GM12878 (cell line): ENCODE measurements around the gene MAST2. TPM values are rescaled to one million over a fixed set of nuclear protein-coding genes. Genes with fewer than 3 reads are reported as not detected.

Source experiments
- BCL11A ChIP-seq: IDR thresholded peaks from 2 replicates; pipeline ENCODE4 v1.6.1; 2011; ENCODE audit warnings: low read depth, low read length
- CHD4 ChIP-seq: fragments of 200-600 bp; sonication (generic); IDR thresholded peaks from 2 replicates; pipeline ENCODE4 v1.6.1; 2016; ENCODE audit warnings: mild to moderate bottlenecking
- CREM ChIP-seq: IDR thresholded peaks from 2 replicates; pipeline ENCODE4 v1.6.1; 2014; ENCODE audit warnings: antibody characterized with exemption, low read depth
- MXI1 ChIP-seq: fragments of 150-350 bp; IDR thresholded peaks from 2 replicates; pipeline ENCODE4 v1.6.1; 2011; ENCODE audit warnings: low read depth, mild to moderate bottlenecking, inconsistent platforms, low read length, improper control_type of control experiment
- NKRF ChIP-seq: fragments of 450-650 bp; conservative IDR thresholded peaks from 2 replicates; pipeline ENCODE4 v1.6.1; 2017; ENCODE audit warnings: mild to moderate bottlenecking, moderate library complexity
- polyA plus RNA-seq, 11 experiments: library from polyadenylated mRNA; depleted of rRNA in 4 of 11; unstranded in 6 of 11; stranded (reverse) in 5 of 11; fragments of >200 nt; fragmentation: Nextera tagmentation in 4 of 11; fragmentation: Illumina TruSeq in 1 of 11; extraction: Ambion mirVana in 4 of 11; extraction: Trizol in 1 of 11; gene quantifications; 1 replicate in 1 of 11; 2 replicates in 10 of 11; pipeline versions ENCODE4 v1.2.1 to v1.2.3, GENCODE V29; 2011 to 2016; ENCODE audit warnings: inconsistent platforms in 2 of 11, missing spikeins in 2 of 11, low read depth in 1 of 11
- total RNA-seq, 4 experiments: library from RNA; depleted of rRNA in 3 of 4; stranded (reverse); fragments of >200 nt in 3 of 4; fragmentation: Illumina TruSeq in 1 of 4; extraction: Trizol in 1 of 4; gene quantifications; 2 replicates each; pipeline versions ENCODE4 v1.2.1 to v1.2.3, GENCODE V29; 2013 to 2021
- TF ChIP-seq, protein P1 (sequence below): fragments of 150-350 bp; IDR thresholded peaks from 2 replicates; pipeline ENCODE4 v1.6.1; 2016; ENCODE audit warnings: low read depth, low read length
- TF ChIP-seq, protein P2 (sequence below): fragments of 450-650 bp; formaldehyde crosslinking; IDR thresholded peaks from 2 replicates; pipeline ENCODE4 v1.4.0; 2022; ENCODE audit warnings: mild to moderate bottlenecking, moderate library complexity
- TF ChIP-seq, protein P3 (sequence below): fragments of 450-650 bp; IDR thresholded peaks from 2 replicates; pipeline ENCODE4 v1.6.1; 2017; ENCODE audit warnings: mild to moderate bottlenecking, low read depth, inconsistent platforms; ENCODE audit not compliant: poor library complexity, severe bottlenecking

Gene MAST2
- total and polyA plus RNA-seq, 10 of the 15 experiments (the other 5 are each of a cell fraction or from before 2014, with no cell fraction given) = 1.0 to 28.7 (median 13.8) TPM

GRCh38 chr1:46068525-46068924 lies 265.1 kb downstream of the MAST2 start (continued):
- TF ChIP-seq NKRF = no peak
- no peak for TF ChIP-seq MXI1
- no peak for TF ChIP-seq CREM
- TF ChIP-seq, protein P1, sequence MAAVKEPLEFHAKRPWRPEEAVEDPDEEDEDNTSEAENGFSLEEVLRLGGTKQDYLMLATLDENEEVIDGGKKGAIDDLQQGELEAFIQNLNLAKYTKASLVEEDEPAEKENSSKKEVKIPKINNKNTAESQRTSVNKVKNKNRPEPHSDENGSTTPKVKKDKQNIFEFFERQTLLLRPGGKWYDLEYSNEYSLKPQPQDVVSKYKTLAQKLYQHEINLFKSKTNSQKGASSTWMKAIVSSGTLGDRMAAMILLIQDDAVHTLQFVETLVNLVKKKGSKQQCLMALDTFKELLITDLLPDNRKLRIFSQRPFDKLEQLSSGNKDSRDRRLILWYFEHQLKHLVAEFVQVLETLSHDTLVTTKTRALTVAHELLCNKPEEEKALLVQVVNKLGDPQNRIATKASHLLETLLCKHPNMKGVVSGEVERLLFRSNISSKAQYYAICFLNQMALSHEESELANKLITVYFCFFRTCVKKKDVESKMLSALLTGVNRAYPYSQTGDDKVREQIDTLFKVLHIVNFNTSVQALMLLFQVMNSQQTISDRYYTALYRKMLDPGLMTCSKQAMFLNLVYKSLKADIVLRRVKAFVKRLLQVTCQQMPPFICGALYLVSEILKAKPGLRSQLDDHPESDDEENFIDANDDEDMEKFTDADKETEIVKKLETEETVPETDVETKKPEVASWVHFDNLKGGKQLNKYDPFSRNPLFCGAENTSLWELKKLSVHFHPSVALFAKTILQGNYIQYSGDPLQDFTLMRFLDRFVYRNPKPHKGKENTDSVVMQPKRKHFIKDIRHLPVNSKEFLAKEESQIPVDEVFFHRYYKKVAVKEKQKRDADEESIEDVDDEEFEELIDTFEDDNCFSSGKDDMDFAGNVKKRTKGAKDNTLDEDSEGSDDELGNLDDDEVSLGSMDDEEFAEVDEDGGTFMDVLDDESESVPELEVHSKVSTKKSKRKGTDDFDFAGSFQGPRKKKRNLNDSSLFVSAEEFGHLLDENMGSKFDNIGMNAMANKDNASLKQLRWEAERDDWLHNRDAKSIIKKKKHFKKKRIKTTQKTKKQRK = no peak
- no peak for TF ChIP-seq CHD4
- TF ChIP-seq BCL11A = no peak
- TF ChIP-seq, protein P2, sequence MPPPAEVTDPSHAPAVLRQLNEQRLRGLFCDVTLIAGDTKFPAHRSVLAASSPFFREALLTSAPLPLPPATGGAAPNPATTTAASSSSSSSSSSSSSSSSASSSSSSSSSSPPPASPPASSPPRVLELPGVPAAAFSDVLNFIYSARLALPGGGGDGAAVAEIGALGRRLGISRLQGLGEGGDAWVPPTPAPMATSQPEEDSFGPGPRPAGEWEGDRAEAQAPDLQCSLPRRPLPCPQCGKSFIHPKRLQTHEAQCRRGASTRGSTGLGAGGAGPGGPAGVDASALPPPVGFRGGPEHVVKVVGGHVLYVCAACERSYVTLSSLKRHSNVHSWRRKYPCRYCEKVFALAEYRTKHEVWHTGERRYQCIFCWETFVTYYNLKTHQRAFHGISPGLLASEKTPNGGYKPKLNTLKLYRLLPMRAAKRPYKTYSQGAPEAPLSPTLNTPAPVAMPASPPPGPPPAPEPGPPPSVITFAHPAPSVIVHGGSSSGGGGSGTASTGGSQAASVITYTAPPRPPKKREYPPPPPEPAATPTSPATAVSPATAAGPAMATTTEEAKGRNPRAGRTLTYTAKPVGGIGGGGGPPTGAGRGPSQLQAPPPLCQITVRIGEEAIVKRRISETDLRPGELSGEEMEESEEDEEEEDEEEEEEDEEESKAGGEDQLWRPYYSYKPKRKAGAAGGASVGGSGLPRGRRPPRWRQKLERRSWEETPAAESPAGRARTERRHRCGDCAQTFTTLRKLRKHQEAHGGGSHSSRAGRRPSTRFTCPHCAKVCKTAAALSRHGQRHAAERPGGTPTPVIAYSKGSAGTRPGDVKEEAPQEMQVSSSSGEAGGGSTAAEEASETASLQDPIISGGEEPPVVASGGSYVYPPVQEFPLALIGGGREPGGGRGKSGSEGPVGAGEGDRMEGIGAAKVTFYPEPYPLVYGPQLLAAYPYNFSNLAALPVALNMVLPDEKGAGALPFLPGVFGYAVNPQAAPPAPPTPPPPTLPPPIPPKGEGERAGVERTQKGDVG (CRISPR knock-in tag) = no peak
- TF ChIP-seq, protein P3, sequence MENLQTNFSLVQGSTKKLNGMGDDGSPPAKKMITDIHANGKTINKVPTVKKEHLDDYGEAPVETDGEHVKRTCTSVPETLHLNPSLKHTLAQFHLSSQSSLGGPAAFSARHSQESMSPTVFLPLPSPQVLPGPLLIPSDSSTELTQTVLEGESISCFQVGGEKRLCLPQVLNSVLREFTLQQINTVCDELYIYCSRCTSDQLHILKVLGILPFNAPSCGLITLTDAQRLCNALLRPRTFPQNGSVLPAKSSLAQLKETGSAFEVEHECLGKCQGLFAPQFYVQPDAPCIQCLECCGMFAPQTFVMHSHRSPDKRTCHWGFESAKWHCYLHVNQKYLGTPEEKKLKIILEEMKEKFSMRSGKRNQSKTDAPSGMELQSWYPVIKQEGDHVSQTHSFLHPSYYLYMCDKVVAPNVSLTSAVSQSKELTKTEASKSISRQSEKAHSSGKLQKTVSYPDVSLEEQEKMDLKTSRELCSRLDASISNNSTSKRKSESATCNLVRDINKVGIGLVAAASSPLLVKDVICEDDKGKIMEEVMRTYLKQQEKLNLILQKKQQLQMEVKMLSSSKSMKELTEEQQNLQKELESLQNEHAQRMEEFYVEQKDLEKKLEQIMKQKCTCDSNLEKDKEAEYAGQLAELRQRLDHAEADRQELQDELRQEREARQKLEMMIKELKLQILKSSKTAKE = no peak
- TF ChIP-seq, all 136 proteins: peak for 0
